Activated T-helper 1 cell treated with anti-CD3 and anti-CD28 coated beads, Interleukin-12 subunit alpha, Interleukin-12 subunit beta, Interleukin-2, Interleukin-4 antibody, amounts not matched to agents 30 ng/mL and 10 ng/mL and 1 ng/mL, durations not matched to agents 14 hours and 24 hours and 36 hours (primary cell): ENCODE data around the gene SUCLG2. TPM values are rescaled to one million over a fixed set of nuclear protein-coding genes. Genes with fewer than 3 reads are reported as not detected.

ENCODE experiments used
- DNase-seq: peaks from one replicate; pipeline ENCODE4 v3.0.0; 2021; ENCODE audit warnings: low spot score
- H3K27ac Mint-ChIP-seq: one replicate; pipeline ENCODE4 v1.8.0; 2021; ENCODE audit warnings: mild to moderate bottlenecking, mixed read lengths
- H3K27me3 Mint-ChIP-seq: one replicate; pipeline ENCODE4 v1.8.0; 2022; ENCODE audit warnings: mild to moderate bottlenecking, moderate library complexity, mixed read lengths; ENCODE audit not compliant: insufficient read depth
- H3K36me3 Mint-ChIP-seq: one replicate; pipeline ENCODE4 v1.8.0; 2021; ENCODE audit warnings: low read depth, mixed read lengths
- H3K4me1 Mint-ChIP-seq: one replicate; pipeline ENCODE4 v1.8.0; 2021; ENCODE audit warnings: low read depth, mixed read lengths
- H3K4me3 Mint-ChIP-seq: one replicate; pipeline ENCODE4 v1.8.0; 2021; ENCODE audit warnings: mild to moderate bottlenecking, moderate library complexity, mixed read lengths
- H3K9me3 Mint-ChIP-seq: one replicate; pipeline ENCODE4 v1.8.0; 2021; ENCODE audit warnings: mixed read lengths
- intact Hi-C: fragments of 100-400 bp; cut with micrococcal nuclease; formaldehyde crosslinking; loops from one replicate; pipeline ENCODE4 v1.15.1; 2024
- total RNA-seq: library from RNA; stranded (reverse); gene quantifications from 2 replicates; pipeline ENCODE4 v1.2.3, GENCODE V29; 2022

Gene SUCLG2
- total RNA-seq = 30.3 and 31.0 TPM in 2 replicates

DNA sequence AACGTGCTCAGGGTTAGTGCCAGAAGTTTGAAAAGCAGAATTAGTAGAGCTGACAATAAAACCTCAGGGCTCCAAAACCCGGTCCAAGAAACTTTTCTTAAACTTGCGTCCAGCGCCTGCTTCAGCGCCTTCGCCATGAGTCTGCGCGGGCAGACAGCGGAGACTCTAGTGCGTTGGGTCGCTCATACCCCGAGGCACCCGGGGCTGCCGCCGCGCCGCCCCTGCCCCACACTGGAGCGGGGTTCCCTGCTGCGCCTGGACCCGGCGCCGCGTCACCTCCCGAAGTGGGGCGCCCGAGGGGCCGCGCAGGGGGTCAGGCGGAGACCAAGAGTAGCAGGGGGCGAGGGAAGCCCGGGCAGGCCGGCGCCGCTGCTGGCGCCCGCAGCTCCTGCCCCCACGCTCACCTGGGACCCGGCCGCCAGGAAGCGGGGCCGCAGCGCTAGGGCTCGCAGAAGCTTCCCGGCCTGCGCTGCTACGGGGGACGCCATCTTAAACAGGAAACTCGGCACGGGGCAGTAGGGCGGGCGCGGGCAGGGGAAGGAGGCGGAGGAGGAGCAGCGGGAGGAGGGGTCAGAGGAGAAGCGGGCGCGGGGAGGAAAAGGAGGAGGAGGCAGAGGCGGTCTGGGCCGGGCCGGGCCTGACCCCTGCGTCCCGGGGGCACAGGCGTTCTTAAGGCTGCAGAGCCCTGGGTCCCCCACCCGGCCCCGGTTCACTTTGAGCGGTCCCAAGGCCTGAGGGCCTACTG is at the start of gene SUCLG2:
SUCLG2 (minus strand) TSS at position 514 of the 745 bp plus-strand sequence; CDS start at position 488, 26 bp downstream.
- Mint-ChIP-seq H3K4me3 (peak within 1 kb of the TSS; percentile 82), H3K9me3 (peaks cover 15% of the 10 kb centered on the region), H3K27me3 (no peaks in the 10 kb centered on the region), H3K4me1 (peaks cover 59% of the 10 kb centered on the region), H3K27ac (peak within 1 kb of the TSS; percentile 85), H3K36me3 (peaks cover 38% of the 10 kb centered on the region)
- intact Hi-C loops = loop anchor here (2.0 to 10.0 kb wide), 6 partner anchors 25 to 1781 kb away; no protein-coding TSS in a partner anchor
- DNase-seq = peak; percentile 78

DNA sequence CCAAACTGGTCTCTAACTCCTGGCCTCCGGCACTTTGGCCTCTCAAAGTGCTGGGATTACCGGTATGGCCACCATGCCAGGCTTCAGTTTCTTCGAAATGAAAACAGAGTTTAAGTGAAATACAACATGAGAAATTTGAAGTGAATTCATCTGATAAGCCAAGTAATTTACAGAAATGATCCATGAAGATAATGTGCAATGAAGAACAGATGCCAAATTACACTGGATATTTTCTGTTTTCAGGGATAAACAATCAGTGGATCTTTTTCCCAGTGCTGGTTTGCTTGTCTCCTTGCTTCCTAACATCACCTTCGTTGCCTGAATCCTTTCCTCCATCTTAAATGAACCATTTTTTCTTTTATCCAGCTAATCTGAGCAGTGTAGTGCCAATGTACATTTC is 46.2 kb upstream of the SUCLG2 start:
- Mint-ChIP-seq H3K27me3 (no peaks in the 10 kb centered on the region), H3K4me3 (no peak overlapping the region), H3K4me1 (no peaks in the 10 kb centered on the region), H3K27ac (no peak overlapping the region), H3K36me3 (no peaks in the 10 kb centered on the region), H3K9me3 (no peaks in the 10 kb centered on the region)
- intact Hi-C loops = no loop called here
- no peak for DNase-seq

GRCh38 chr3:67699882-67700281 is 45.5 kb upstream of the SUCLG2 start:
- no peak for DNase-seq
- intact Hi-C loops = no loop called here
- Mint-ChIP-seq H3K4me3 (no peak overlapping the region), H3K4me1 (no peaks in the 10 kb centered on the region), H3K36me3 (no peaks in the 10 kb centered on the region), H3K9me3 (no peaks in the 10 kb centered on the region), H3K27ac (no peak overlapping the region), H3K27me3 (no peaks in the 10 kb centered on the region)

- Mint-ChIP-seq H3K36me3 (peaks cover 9% of the 10 kb centered on the region), H3K27me3 (peaks cover 7% of the 10 kb centered on the region), H3K4me1 (no peaks in the 10 kb centered on the region), H3K27ac (no peak overlapping the region), H3K4me3 (no peak overlapping the region), H3K9me3 (peaks cover 7% of the 10 kb centered on the region)
- intact Hi-C loops = no loop called here
- DNase-seq = no peak
Observed at GRCh38 chr3:67692621-67693020, 38.2 kb upstream of the SUCLG2 start.

DNA sequence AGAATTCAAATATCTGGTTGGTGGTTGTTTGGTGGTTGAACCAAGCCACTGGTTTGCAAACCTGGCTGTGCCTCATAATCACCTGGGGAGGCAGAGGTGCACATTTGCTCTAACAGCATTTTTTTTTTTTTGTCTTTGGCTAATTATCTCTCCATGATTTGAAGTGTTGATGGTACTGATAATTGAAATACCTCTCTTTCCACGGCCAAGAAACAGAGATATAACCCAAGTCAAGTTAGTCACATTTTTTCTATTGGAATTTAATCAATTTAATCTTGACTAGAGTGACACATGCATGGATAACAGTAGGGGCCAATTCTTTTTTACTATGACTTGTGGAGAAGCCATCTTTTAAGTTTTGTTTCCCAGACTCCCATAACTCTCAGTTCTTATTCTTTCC is 37.5 kb upstream of the SUCLG2 start:
- peaks cover 9% of the 10 kb centered on the region for H3K36me3 Mint-ChIP-seq
- H3K4me3 Mint-ChIP-seq = no peak overlapping the region
- peaks cover 7% of the 10 kb centered on the region for H3K9me3 Mint-ChIP-seq
- H3K27ac Mint-ChIP-seq = no peak overlapping the region
- intact Hi-C loops = no loop called here
- H3K27me3 Mint-ChIP-seq = peaks cover 7% of the 10 kb centered on the region
- H3K4me1 Mint-ChIP-seq = no peaks in the 10 kb centered on the region
- DNase-seq = no peak

DNA sequence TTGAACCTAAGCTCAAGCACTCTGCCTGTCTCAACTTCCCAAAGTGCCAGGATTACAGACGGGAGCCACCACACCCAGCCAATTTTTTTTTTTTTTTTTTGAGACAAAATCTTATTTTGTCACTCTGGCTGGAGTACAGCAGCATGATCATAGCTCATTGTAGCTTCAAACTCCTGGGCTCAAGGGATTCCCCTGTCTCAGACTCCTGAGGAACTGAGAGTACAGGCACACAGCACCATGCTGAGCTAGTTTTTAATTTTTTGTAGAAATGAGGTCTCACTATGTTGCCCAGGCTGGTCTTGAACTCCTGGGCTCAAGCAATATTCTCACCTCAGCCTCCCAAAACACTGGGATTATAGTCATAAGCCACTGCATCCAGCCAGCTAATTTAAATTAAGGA is 36.8 kb upstream of the SUCLG2 start:
- H3K27me3 Mint-ChIP-seq = peaks cover 7% of the 10 kb centered on the region
- no peak for DNase-seq
- peaks cover 7% of the 10 kb centered on the region for H3K9me3 Mint-ChIP-seq
- H3K4me3 Mint-ChIP-seq = no peak overlapping the region
- H3K27ac Mint-ChIP-seq = no peak overlapping the region
- peaks cover 4% of the 10 kb centered on the region for H3K4me1 Mint-ChIP-seq
- peaks cover 10% of the 10 kb centered on the region for H3K36me3 Mint-ChIP-seq
- intact Hi-C loops = no loop called here

- no peak overlapping the region for H3K4me3 Mint-ChIP-seq
- H3K4me1 Mint-ChIP-seq = peaks cover 14% of the 10 kb centered on the region
- H3K27me3 Mint-ChIP-seq = peaks cover 7% of the 10 kb centered on the region
- H3K27ac Mint-ChIP-seq = no peak overlapping the region
- intact Hi-C loops = no loop called here
- H3K9me3 Mint-ChIP-seq = peaks cover 7% of the 10 kb centered on the region
- DNase-seq = no peak
- peaks cover 10% of the 10 kb centered on the region for H3K36me3 Mint-ChIP-seq
Observed at GRCh38 chr3:67689806-67690205, 35.4 kb upstream of the SUCLG2 start.

- Mint-ChIP-seq H3K4me1 (peaks cover 18% of the 10 kb centered on the region), H3K27me3 (peaks cover 5% of the 10 kb centered on the region), H3K9me3 (peaks cover 7% of the 10 kb centered on the region), H3K4me3 (no peak overlapping the region), H3K36me3 (peaks cover 12% of the 10 kb centered on the region), H3K27ac (no peak overlapping the region)
- intact Hi-C loops = no loop called here
- DNase-seq = no peak
Observed at GRCh38 chr3:67688231-67688630, 33.8 kb upstream of the SUCLG2 start.

DNA sequence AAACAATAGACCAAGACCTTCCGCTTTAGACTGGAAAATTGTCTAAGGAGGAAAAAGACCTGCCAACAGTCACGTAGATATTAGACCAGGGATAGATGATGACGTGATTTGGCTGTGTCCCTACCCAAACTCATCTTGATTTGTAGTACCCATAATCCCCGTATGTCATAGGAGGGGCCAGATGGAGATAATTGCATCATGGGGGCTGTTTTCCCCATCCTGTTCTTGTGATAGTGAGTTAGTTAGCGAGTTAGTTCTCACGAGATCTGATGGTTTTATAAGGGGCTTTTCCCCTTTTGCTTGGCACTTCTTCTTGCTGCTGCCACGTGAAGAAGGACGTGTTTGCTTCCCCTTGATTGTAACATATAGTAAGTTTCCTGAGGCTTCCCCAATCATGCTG is 31.7 kb upstream of the SUCLG2 start:
- no peak for DNase-seq
- Mint-ChIP-seq H3K27ac (no peak overlapping the region), H3K27me3 (no peaks in the 10 kb centered on the region), H3K36me3 (peaks cover 13% of the 10 kb centered on the region), H3K4me1 (peaks cover 18% of the 10 kb centered on the region), H3K9me3 (peaks cover 7% of the 10 kb centered on the region), H3K4me3 (no peak overlapping the region)
- intact Hi-C loops = no loop called here

- intact Hi-C loops = no loop called here
- Mint-ChIP-seq H3K27ac (no peak overlapping the region), H3K36me3 (peaks cover 11% of the 10 kb centered on the region), H3K4me1 (peaks cover 18% of the 10 kb centered on the region), H3K4me3 (peak overlapping the region; percentile 6), H3K9me3 (peaks cover 6% of the 10 kb centered on the region), H3K27me3 (no peaks in the 10 kb centered on the region)
- DNase-seq = no peak
Observed at GRCh38 chr3:67685499-67685898, 31.1 kb upstream of the SUCLG2 start.

DNA sequence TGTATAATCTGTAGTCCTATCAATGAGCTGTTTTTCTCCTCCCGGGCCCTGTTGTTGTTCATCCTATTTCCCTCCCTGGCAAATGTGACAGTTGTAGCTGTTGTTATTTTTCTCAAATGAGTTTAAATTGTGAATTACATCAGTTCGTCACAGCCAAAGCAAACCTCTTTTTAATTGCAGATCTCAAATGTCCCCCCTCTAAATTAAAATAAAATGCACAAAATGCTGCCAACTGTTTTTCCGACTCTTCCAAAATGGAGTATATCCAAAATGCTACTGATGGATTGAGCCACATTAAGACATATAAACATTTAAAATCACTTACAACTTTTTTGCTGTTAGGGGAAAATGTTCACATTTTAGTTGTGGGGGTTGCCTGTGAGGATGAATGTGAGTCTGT is 29.8 kb upstream of the SUCLG2 start:
- no peak for DNase-seq
- Mint-ChIP-seq H3K9me3 (no peaks in the 10 kb centered on the region), H3K4me3 (no peak overlapping the region), H3K27ac (no peak overlapping the region), H3K36me3 (peaks cover 6% of the 10 kb centered on the region), H3K4me1 (peaks cover 21% of the 10 kb centered on the region), H3K27me3 (no peaks in the 10 kb centered on the region)
- intact Hi-C loops = no loop called here

- no peak overlapping the region for H3K4me3 Mint-ChIP-seq
- H3K27me3 Mint-ChIP-seq = no peaks in the 10 kb centered on the region
- H3K36me3 Mint-ChIP-seq = peaks cover 6% of the 10 kb centered on the region
- H3K4me1 Mint-ChIP-seq = peaks cover 27% of the 10 kb centered on the region
- intact Hi-C loops = no loop called here
- no peak overlapping the region for H3K27ac Mint-ChIP-seq
- no peak for DNase-seq
- H3K9me3 Mint-ChIP-seq = no peaks in the 10 kb centered on the region
Observed at GRCh38 chr3:67683522-67683921, 29.1 kb upstream of the SUCLG2 start.

DNA sequence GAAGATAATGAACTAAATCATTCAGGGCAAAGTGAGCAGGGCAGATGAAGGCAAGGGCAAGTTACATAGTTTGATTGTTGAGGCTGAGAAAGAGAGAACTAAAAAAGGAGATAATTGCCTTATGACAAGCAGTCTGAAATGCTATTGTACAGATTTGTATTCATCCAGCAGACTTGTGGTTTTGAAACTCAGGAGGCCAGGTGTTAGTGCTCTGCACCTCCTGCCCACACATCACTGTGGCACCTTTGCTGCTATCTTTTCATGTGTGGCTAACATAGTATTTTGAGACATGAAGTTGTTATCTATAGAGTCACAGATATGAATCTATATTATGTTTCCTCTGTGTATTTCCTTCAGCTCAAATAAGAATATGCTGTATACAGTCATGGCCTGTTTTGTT is 24.3 kb upstream of the SUCLG2 start:
- Mint-ChIP-seq H3K4me3 (no peak overlapping the region), H3K36me3 (peaks cover 13% of the 10 kb centered on the region), H3K4me1 (peaks cover 19% of the 10 kb centered on the region), H3K27ac (no peak overlapping the region), H3K9me3 (peaks cover 6% of the 10 kb centered on the region), H3K27me3 (peaks cover 2% of the 10 kb centered on the region)
- DNase-seq = no peak
- intact Hi-C loops = loop anchor here (2.0 kb wide), 1 partner anchor 24 kb away; the partner anchor contains the start of gene SUCLG2
